Right ventricle myocardium superior (tissue), 1 donor: Measurements from ENCODE around the gene CTH. TPM values are rescaled to one million over a fixed set of nuclear protein-coding genes. Genes with fewer than 3 reads are reported as not detected.
"Not testable (repeated sequence)": the region's sequence is repeated elsewhere in the genome, so short reads cannot be mapped to it uniquely, and the experiment has no call there.

ENCODE experiments used
- ATAC-seq: fragments of 200-7000 bp; cut with Tn5 transposase; one replicate; pipeline ENCODE4 v1.9.1; 2020; ENCODE audit warnings: mild to moderate bottlenecking; ENCODE audit not compliant: poor library complexity
- DNase-seq: peaks from one replicate; pipeline ENCODE4 v3.0.0-alpha.2; 2020
- intact Hi-C: fragments of 100-400 bp; cut with DNase I; formaldehyde crosslinking; loops from one replicate; pipeline ENCODE4 v1.11.2; 2022
- total RNA-seq: library from RNA; stranded (reverse); fragmentation: NEBNext Ultra II Directional; extraction: Animal tissue kit (Norgen Biotek cat#: 25700); gene quantifications from one replicate; pipeline ENCODE4 v1.2.1, GENCODE V29; 2021
- donor health status: DM: no; HTN: yes; CAD: no; lungs with severe emphysema.

The CTH gene
- total RNA-seq, 1 donor from 2014 or later: 0.59 TPM

DNA sequence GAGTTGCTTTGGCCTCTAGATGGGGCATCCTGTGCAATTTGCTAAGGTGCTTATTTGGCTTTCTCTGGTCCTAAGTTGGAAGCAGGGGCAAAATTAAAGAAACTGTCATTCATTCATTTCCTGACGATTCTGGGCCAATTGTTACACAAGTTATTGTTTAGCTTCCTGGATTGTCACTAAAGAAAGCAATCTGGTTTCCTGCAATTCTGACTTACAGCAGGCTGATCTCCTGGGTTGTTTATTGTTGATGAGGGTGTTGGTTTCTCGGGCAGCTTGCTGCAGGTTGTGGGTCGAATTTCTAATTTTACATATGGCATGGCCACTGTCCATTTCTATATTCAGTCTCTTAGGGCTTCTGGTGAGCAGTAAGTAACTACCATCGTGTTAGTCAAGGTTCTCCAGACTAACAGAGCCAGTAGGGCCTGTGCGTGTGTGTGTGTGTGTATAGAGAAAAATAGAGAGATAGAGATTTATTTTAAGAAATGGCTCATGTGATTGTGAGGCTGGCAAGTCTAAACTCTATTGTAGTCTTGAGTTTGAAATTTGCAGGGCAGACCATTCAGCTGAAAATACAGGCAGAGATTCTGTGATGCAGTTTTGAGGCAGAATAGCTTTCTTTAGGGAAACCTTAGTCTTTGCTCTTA lies 30.4 kb downstream of the CTH start:
- intact Hi-C loops: no loop called here
- DNase-seq (no peak), ATAC-seq (peak; percentile 51)

DNA sequence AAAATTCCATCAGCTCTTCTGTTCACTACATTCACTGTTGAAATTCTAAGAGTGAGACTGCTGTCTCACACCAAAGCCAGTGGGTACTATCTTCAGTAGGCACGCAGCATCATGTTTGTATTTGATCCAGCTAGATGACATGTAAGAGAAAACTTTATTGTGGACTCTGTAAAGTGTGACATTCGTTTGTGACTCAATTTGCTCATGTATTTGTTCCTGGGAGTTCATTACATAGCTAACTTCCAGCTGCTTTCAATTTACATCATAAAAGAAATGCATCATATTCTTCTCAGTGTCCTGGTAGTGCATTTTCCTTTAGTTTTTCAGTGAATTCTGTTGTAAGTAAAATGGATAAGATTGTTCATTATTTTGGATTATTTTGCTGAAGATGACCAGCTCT lies 31.4 kb downstream of the CTH start:
- intact Hi-C loops: no loop called here
- DNase-seq (no peak), ATAC-seq (no peak)

DNA sequence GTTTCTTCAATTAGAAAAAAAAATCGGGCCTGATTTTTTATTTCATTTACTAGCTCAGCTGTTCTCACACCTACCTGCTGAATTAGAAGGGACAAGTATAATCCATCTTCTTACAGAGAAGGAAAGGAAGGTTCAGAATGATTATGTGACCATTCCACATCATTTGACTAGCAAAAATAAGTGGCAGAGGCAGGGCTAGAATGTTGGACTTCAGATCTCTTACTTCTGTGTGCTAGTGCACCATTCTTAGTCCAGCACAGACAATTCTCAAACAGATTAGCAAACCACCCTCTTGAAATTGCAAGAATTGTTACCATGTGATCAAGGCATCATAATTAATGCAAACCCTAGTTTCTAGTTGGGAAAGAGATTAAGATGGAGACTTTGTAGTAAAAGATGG lies 32.7 kb downstream of the CTH start:
- intact Hi-C loops: no loop called here
- ATAC-seq (no peak), DNase-seq (no peak)

DNA sequence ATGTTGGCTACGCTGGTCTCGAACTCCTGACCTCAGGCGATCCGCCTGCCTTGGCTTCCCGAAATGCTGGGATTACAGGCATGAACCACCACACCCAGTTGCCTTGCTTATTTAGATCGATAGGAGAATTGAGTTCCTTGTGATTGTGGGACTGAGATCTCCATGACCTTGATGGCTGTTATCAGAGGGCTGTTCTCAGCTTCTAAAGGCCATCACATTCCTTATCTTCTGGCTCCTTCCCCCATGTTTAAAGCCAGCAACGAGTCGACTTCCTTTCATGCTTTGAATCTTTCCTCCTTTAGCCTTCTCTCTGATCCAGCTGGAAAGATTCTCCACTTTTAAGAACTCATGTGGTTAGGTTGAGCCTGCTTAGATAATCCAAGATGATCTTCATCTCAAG lies 38.0 kb downstream of the CTH start:
- intact Hi-C loops: no loop called here

DNA sequence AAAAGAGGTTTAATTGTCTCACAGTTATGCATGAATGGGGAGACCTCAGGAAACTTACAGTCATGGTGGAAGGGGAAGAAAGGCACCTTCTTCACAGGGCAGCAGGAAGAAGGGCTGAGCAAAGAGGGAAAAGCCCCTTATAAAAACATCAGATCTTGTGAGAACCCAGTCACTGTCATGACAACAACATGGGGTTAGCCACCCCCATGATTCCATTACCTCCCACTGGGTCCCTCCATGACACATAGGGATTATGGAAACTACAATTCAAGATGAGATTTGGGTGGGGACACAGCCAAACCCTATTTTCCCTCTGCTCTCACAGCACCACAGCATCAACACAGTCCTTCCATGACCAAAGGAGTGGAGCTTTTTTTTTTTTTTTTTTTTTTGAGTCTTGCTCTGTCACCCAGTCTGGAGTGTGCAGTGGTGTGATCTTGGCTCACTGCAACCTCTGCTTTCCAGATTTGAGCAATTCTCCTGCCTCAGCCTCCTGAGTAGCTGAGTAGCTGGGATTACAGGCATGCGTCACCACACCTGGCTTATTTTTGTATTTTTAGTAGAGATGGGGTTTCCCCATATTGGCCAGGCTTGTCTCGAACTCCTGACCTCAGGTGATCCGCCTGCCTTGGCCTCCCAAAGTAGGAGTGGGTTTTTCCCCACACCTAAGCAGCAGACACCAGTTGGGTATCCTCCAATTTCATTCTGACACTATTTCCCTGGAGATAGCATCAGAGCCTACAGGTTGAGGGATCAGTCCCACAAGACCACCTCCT lies 41.3 kb downstream of the CTH start:
- ATAC-seq, intact Hi-C loops, DNase-seq: not testable (repeated sequence)

More for the DNA sequence above, 38.0 kb downstream of the CTH start:
- ATAC-seq (no peak), DNase-seq (no peak)

DNA sequence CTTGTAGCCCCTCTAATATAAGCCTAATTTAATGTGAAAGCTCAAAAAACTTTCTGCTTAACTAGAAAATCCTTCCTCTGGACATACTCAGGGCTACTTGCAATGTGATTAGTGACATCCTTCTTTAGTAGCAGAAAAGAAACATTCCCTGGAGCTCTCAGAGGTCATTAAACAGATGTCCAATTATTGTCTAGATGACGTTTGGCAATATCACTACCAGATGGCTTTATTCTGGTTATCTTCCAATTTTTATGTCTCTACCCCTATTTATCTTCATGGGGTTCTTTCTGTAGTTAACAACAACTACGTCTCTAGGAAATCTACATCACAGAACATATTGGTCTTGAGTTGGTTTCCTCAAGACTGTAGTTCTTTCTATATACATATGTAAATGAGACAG lies 44.2 kb downstream of the CTH start:
- intact Hi-C loops: no loop called here
- DNase-seq (no peak), ATAC-seq (no peak)

DNA sequence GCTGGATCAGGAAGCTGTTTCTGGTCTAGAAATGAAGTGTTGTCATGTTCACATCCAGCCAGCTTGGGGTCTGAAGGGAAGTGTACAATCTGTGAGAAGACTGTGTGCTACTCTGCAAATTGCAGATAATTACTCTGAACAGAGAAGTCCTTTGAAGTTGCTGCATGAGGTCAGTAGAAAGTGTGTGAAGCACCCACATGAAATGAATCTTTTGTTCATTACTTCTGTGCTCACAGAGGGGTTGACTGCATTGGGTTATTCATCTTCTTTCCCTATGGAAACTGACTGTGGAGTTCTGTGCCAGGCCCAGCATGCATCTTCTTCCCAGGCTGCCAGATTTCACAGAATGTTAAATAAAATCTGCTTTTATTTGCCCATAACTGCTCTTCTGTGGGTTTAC lies 47.1 kb downstream of the CTH start:
- ATAC-seq (no peak), DNase-seq (no peak)
- intact Hi-C loops: no loop called here

DNA sequence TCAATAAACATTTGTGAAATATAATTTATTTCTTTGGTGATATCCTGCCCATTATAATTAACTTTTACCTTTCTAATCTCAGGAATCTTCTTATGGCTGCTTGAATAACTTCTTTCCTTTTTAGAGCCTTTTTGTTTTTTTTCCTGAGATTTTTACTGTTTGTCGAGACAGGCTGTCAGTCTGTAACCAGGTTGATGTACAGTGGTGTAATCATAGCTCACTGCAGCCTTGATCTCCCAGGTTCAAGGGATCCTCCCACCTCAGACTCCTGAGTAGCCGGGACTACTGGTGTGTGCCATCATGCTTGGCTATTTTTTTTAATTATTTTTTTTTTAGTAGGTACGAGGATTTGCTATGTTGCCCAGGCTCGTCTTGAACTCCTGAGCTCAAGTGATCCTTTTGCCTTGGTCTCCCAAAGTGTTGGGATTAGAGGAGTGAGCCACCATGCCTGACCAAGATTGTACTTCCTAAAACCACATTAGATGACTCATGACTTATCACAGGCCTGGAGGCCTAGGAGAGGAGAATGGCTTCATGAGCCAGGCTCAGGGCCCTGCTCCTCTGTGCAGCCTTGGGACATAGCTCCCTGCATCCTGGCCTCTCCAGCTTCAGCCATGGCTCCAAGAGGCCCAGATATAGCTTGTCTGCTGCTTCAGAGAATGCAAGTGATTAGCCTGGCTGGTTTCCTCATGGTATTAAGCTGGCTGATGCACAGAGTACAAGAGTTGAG lies 48.6 kb downstream of the CTH start:
- ATAC-seq (no peak), DNase-seq (no peak)
- intact Hi-C loops: no loop called here

DNA sequence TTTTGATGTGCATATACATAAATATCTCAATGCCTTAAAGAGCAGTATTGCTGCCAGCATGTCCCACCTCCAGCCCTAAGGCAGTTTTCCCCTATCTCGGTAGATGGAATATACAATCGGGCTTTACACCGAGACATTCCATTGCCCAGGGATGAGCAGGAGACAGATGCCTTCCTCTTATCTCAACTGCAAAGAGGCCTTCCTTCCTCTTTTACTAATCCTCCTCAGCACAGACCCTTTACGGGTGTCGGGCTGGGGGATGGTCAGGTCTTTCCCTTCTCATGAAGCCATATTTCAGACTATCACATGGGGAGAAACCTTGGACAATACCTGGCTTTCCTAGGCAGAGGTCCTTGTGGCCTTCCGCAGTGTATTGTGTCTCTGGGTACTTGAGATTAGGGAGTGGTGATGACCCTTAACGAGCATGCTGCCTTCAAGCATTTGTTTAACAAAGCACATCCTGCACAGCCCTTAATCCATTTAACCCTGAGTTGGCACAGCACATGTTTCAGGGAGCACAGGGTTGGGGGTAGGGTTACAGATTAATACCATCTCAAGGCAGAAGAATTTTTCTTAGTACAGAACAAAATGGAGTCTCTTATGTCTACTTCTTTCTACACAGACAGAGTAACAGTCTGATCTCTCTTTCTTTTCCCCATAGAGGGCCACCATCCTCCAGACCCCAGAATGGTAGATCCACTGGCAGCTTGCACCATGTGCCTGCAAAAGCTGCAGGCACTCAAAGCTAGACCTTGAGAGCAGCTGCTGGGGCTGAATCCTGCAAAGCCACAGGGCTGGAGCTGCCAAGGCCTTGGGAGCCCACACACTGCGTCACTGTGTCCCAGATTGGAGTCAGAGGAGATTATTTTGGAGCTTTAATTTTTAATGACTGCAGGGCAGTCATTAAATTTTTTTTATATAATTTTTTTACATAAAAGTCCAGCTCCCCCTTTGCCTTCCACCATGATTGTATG lies 50.0 kb downstream of the CTH start:
- DNase-seq, ATAC-seq, intact Hi-C loops: not testable (repeated sequence)

DNA sequence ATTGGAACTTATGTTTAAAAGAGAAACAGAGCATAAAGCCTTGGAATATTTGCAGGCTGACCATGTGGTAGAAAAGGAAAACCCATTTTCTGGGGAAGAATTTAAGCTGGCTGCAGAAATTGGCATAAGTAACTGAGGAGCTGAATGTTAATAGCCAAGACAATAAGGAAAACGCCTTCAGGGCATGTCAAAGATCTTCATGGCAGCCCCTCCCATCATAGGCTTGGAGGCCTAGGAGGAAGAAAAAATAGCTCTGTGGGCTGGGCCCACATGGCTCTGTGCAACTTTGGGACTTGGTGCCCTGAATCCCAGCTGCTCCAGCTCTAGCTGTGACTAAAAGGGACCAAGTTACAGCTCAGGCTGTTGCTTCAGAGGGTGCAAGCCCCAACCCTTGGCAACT lies 51.5 kb downstream of the CTH start:
- DNase-seq (no peak), ATAC-seq (no peak)
- intact Hi-C loops: no loop called here

DNA sequence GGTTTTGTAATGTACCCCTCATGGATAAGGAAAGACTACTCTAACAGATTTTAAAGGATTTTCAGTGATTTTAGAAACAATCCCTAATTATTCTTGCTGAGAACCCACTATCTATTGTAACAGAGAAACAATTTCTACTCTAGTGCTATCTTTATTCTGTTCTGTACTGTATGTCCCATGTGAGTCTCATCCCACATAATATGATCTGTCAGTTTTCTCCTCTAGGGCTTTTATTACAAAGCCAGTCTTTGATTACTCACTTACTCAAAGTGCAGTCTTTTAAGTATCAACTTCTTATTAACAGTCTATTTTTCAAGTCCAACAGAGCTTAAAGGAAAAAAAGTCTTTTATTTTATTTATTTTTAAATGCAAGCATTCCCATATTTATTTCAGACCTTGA lies 54.8 kb downstream of the CTH start:
- DNase-seq (no peak), ATAC-seq (no peak)
- intact Hi-C loops: no loop called here

DNA sequence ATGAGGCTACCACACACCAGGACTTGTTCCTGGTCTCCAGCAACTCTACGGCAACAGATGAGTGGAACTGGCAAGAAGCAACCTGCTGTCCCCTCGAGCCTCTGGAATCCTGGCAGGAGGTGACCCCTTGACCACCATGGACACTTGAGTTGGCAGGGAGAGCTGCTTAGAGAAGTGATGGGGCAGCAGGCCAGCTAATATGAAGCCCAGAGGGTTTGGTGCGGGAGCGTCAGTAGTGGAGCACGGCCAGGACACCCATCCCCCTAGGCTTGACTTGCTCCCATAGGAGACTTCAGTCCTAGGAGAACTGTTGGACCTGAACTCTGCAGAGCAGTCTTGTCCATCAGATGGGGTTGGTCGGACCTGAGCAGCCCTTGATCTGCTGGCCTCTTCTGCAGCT lies 56.5 kb downstream of the CTH start:
- DNase-seq (no peak), ATAC-seq (no peak)
- intact Hi-C loops: no loop called here

DNA sequence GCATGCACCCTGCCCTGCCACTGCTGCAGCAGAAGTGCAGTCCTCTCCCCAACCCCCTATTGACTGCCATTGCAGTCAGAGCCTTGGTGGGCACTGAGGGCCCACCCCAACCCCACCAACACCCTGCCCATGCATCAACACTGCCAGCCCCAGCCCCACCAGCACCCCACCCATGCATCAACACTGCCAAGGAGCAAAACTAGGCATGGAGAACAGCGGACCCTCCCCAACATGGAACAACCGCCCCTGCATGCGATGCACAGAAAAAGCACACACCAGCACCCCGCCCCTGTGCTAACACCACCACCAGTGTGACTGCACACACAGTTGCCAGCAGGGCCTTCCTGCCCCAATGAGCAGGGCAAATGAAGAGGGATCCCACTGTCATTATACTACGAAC lies 57.1 kb downstream of the CTH start:
- DNase-seq (no peak), ATAC-seq (no peak)
- intact Hi-C loops: no loop called here

DNA sequence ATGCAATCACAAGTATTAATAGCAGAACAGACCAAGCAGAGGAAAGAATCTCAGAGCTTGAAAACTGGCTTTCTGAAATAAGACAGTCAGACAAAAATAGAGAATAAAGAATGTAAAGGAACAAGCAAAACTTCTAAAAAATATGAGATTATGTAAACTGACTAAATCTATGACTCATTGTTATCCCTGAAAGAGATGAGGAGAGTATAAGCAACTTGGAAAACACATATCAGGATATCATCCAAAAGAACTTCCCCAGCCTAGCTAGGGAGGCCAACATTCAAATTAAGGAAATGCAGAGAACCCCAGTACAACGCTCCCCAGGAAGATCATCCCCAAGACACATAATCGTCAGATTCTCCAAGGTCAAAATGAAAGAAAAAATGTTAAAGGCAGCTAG lies 58.1 kb downstream of the CTH start:
- intact Hi-C loops, ATAC-seq, DNase-seq: not testable (repeated sequence)

DNA sequence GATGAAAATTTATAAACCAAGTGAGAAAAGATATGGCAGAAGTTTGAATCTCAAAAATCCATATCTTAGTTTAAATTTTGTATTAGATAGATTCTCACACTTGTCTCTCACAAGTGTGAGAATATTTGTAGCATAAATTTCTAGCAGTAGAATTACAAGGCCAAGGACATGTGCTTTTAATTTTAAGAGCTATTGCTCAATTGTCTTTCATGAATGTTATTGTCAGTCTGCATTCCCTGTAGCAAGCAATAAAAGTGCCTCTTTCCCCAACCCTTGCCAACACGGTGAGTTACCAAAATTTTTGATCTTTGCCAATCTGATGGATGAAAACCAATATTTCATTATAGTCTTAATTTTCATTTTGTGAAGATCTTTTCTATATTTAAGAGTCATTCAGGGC lies 64.0 kb downstream of the CTH start:
- intact Hi-C loops: no loop called here
- no peak for ATAC-seq

DNA sequence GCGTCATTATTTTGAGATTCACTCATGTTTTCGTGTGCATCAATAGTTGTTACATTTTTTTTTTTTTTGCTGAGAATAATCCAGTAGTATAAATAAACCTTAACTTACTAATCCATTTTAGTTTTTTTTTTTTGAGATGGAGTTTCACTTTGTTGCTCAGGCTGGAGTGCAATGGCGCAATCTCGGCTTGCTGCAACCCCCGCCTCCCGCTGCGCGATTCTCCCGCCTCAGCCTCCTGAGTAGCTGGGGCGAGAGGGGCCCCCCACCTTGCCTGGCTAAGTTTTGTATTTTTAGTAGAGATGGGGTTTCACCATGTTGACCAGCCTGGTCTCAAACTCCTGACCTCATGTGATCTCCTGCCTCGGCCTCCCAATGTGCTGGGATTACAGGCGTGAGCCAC lies 66.0 kb downstream of the CTH start:
- DNase-seq (no peak), ATAC-seq (no peak)
- intact Hi-C loops: no loop called here

More for the DNA sequence above, 64.0 kb downstream of the CTH start:
- DNase-seq: no peak

DNA sequence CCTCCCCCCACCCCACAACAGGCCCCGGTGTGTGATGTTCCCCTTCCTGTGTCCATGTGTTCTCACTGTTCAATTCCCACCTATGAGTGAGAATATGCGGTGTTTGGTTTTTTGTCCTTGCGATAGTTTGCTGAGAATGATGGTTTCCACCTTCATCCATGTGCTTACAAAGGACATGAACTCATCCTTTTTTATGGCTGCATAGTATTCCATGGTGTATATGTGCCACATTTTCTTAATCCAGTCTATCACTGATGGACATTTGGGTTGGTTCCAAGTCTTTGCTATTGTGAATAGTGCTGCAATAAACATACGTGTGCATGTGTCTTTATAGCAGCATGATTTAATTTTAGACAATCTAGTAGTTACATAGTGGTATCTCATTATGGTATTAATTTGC lies 66.8 kb downstream of the CTH start:
- ATAC-seq: not testable (repeated sequence)

DNA sequence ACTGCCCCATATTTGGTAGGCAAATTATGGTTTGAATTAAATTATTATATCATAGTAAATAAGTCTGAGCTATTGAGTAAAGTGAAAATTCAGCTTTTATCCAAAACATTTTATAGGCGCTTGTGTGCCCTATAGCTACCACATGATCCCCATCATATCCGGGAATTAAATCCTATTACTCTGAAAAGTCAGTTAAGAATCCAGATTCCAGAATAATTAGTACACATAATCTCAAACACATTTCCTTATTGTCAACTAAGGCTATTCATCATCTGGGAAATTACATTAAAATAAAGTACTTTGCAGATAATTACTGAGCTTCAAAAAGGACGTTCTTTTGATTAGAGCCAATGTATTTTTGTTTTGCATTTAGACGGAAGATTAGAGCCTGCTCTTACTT lies 72.3 kb downstream of the CTH start:
- no peak for DNase-seq
- ATAC-seq: no peak
- intact Hi-C loops: no loop called here

More for the DNA sequence above, 66.8 kb downstream of the CTH start:
- DNase-seq, intact Hi-C loops: not testable (repeated sequence)

DNA sequence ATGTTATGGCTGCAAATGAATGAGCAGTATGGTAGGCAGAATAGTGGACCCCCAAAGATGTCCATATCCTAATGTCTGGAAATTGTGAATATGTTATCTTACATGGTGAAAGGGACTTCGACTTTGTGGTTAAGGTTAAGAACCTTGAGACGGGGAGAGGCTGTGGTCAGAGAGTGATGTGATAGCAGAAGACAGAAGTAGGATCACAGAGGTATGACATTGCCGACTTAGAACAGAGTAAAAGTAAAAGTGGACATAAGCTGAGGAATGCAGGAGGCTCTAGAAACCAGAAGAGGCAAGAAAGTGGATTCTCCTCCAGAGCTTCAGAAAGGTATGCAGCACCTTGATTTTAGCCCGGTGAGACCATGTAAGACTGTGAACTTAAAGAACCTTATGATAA lies 74.6 kb downstream of the CTH start:
- DNase-seq (no peak), ATAC-seq (no peak)
- intact Hi-C loops: no loop called here
